PC-3 (cell line): Measurements from ENCODE around the gene CLEC16A. TPM values are rescaled to one million over a fixed set of nuclear protein-coding genes. Genes with fewer than 3 reads are reported as not detected.

Source experiments
- ATAC-seq: fragments of 200-7000 bp; cut with Tn5 transposase; 2 replicates; pipeline ENCODE4 v1.9.1; 2020; ENCODE audit warnings: mild to moderate bottlenecking, moderate library complexity
- BruUV-seq: library from RNA; stranded (reverse); fragments of 400-500 nt; replicated peaks from 2 replicates; lab custom pipeline; 2021; lab: Mats Ljungman, UMichigan
- CTCF ChIA-PET: fragments of 300-600 bp; sonication (Branson Sonifier 250); formaldehyde crosslinking; loops from one replicate; lab custom pipeline; 2022; ENCODE audit warnings: antibody characterized with exemption; lab: Charles Lee
- POLR2A ChIA-PET: fragments of 300-600 bp; sonication (Branson Sonifier 250); formaldehyde crosslinking; loops from one replicate; lab custom pipeline; 2022; ENCODE audit warnings: antibody characterized with exemption; ENCODE audit not compliant: unreplicated experiment; lab: Charles Lee
- DNase-seq: peaks from one replicate; pipeline ENCODE4 v3.0.0-alpha.2; 2015
- H2AFZ ChIP-seq: fragments of 300-600 bp; sonication (generic); 2 replicates; pipeline ENCODE4 v1.6.0; 2016; ENCODE audit warnings: antibody characterized with exemption, low read length
- H3F3A ChIP-seq: fragments of 300-600 bp; sonication (generic); one replicate; pipeline ENCODE4 v1.6.0; 2017; ENCODE audit warnings: antibody characterized with exemption, low read length, control low read depth, mild to moderate bottlenecking; ENCODE audit not compliant: unreplicated experiment
- H3K27ac ChIP-seq: fragments of 300-600 bp; sonication (generic); 2 replicates; pipeline ENCODE4 v1.5.1; 2016; ENCODE audit warnings: mild to moderate bottlenecking, low read length
- H3K27me3 ChIP-seq: fragments of 300-600 bp; sonication (generic); 2 replicates; pipeline ENCODE4 v1.6.1; 2016; ENCODE audit warnings: low read length, mixed read lengths
- H3K36me3 ChIP-seq: fragments of 300-600 bp; sonication (generic); 2 replicates; pipeline ENCODE4 v1.6.1; 2016; ENCODE audit warnings: low read depth, mixed run types, low read length, mixed read lengths
- H3K4me1 ChIP-seq: fragments of 300-600 bp; sonication (generic); 2 replicates; pipeline ENCODE4 v1.5.1; 2016; ENCODE audit warnings: low read length; ENCODE audit not compliant: insufficient read depth
- H3K4me2 ChIP-seq: fragments of 300-600 bp; sonication (generic); 2 replicates; pipeline ENCODE4 v1.6.0; 2016; ENCODE audit warnings: low read length
- H3K4me3 ChIP-seq: fragments of 300-600 bp; sonication (generic); 2 replicates; pipeline ENCODE4 v1.5.1; 2016; ENCODE audit warnings: mild to moderate bottlenecking, low read length, mixed read lengths
- H3K79me2 ChIP-seq: fragments of 300-600 bp; sonication (generic); 2 replicates; pipeline ENCODE4 v1.6.1; 2017; ENCODE audit warnings: low read length, mixed read lengths
- H3K9ac ChIP-seq: fragments of 300-600 bp; sonication (generic); 2 replicates; pipeline ENCODE4 v1.6.0; 2016; ENCODE audit warnings: mild to moderate bottlenecking, low read length
- H3K9me2 ChIP-seq: fragments of 300-600 bp; sonication (generic); replicated peaks from 2 replicates; pipeline ENCODE4 v1.6.1; 2016; ENCODE audit warnings: mixed run types, low read length, mixed read lengths
- H3K9me3 ChIP-seq: fragments of 300-600 bp; sonication (generic); 2 replicates; pipeline ENCODE4 v1.6.1; 2016; ENCODE audit warnings: low read length, mixed read lengths
- H4K20me1 ChIP-seq: fragments of 300-600 bp; sonication (generic); 2 replicates; pipeline ENCODE4 v1.6.1; 2016; ENCODE audit warnings: low read length, mixed read lengths
- CTCF ChIP-seq: fragments of 300-600 bp; sonication (generic); conservative IDR thresholded peaks from 2 replicates; pipeline ENCODE4 v1.5.1; 2017; ENCODE audit warnings: antibody characterized with exemption, low read depth, mild to moderate bottlenecking, low read length
- EZH2 ChIP-seq: fragments of 300-600 bp; sonication (generic); IDR thresholded peaks from one replicate; pipeline ENCODE4 v1.6.1; 2017; ENCODE audit warnings: antibody characterized with exemption, mild to moderate bottlenecking, low read length; ENCODE audit not compliant: unreplicated experiment
- EZH2phosphoT487 ChIP-seq: fragments of 300-600 bp; sonication (generic); IDR thresholded peaks from 2 replicates; pipeline ENCODE4 v1.6.1; 2018; ENCODE audit warnings: mild to moderate bottlenecking, antibody characterized with exemption, low read length, borderline replicate concordance
- intact Hi-C: fragments of 100-400 bp; cut with micrococcal nuclease; formaldehyde crosslinking; loops from 2 replicates; pipeline ENCODE4 v1.9.0; 2023
- total RNA-seq: library from RNA; depleted of rRNA; stranded (reverse); fragments of >200 nt; gene quantifications from 2 replicates; pipeline ENCODE4 v1.2.3, GENCODE V29; 2014

Gene CLEC16A
- total RNA-seq, 1 experiment from 2014 or later = 9.5 TPM

- Histone ChIP-seq H3K79me2 (no peaks in the 10 kb centered on the region), H3F3A (no peaks in the 10 kb centered on the region), H3K27ac (no peak overlapping the region), H3K4me1 (peaks cover 8% of the 10 kb centered on the region), H3K9me2 (no peaks in the 10 kb centered on the region), H3K4me3 (no peak overlapping the region), H3K27me3 (no peaks in the 10 kb centered on the region), H3K4me2 (no peak overlapping the region), H3K9me3 (no peaks in the 10 kb centered on the region), H3K36me3 (no peaks in the 10 kb centered on the region), H2AFZ (no peak overlapping the region), H4K20me1 (no peaks in the 10 kb centered on the region), H3K9ac (no peak overlapping the region)
- no peak for DNase-seq
- TF ChIP-seq EZH2 (no peak), EZH2phosphoT487 (no peak), CTCF (no peak)
- ChIA-PET POLR2A (interaction anchor here (0.6 kb wide), 1 partner anchor 195 kb away, joined by 4 read pairs; no protein-coding TSS in a partner anchor), CTCF (no interaction called here)
- BruUV-seq = no TSS peak
- intact Hi-C loops = no loop called here
- no peak for ATAC-seq
Observed at GRCh38 chr16:11051430-11051829, 107.1 kb downstream of the CLEC16A start.

- no peak overlapping the region for H2AFZ ChIP-seq
- no peaks in the 10 kb centered on the region for H3K79me2 ChIP-seq
- no peak overlapping the region for H3K9ac ChIP-seq
- POLR2A ChIA-PET = interaction anchor here (0.6 kb wide), 1 partner anchor 194 kb away, joined by 4 read pairs; no protein-coding TSS in a partner anchor
- BruUV-seq = no TSS peak
- H3K27me3 ChIP-seq = no peaks in the 10 kb centered on the region
- peaks cover 8% of the 10 kb centered on the region for H3K4me1 ChIP-seq
- H3K9me3 ChIP-seq = no peaks in the 10 kb centered on the region
- H4K20me1 ChIP-seq = no peaks in the 10 kb centered on the region
- CTCF ChIA-PET = no interaction called here
- no peaks in the 10 kb centered on the region for H3K36me3 ChIP-seq
- no peak overlapping the region for H3K4me2 ChIP-seq
- TF ChIP-seq CTCF (no peak), EZH2 (no peak), EZH2phosphoT487 (no peak)
- no peaks in the 10 kb centered on the region for H3K9me2 ChIP-seq
- no peak overlapping the region for H3K4me3 ChIP-seq
- no peak for ATAC-seq
- H3F3A ChIP-seq = no peaks in the 10 kb centered on the region
- DNase-seq = no peak
- H3K27ac ChIP-seq = no peak overlapping the region
- intact Hi-C loops = no loop called here
Observed at GRCh38 chr16:11051879-11052808, 107.8 kb downstream of the CLEC16A start.
